ENCODE measurements around the gene OR2T8. TPM values are rescaled to one million over a fixed set of nuclear protein-coding genes. Genes with fewer than 3 reads are reported as not detected.

Gene OR2T8
- total and polyA plus RNA-seq, 10 of the 15 experiments (the other 5 are each of a cell fraction or from before 2014, with no cell fraction given) = not detected

DNA sequence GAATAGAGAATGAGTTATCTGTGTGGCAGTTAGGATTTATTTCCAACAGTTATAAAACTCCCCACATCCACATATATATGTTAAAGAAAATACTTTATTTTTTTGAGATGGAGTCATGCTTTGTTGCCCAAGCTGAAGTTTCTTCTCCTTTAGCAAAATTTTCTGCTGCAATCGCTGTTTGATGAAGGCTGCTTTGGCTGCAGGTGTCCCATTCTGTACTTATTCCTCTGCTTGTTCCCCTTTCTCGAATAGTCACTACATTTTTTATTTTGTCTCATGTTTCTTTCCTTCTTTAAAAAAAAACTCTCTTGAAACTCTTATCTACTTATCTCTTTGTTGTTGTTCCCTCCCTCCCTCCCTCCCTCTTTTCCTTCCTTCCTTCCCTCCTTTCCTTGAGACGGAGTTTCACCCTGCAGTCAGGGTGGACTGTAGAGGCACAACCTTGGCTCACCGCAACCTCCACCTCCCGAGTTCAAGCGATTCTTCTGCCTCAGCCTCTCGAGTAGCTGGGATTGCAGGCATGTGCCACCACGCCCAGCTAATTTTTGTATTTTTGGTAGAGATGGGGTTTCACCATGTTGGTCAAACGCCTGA, 14.0 kb upstream of the OR2T8 start:
- WGBS (ENCODE audit: insufficient coverage, insufficient replicate concordance, low lambda C conversion rate, missing lambda C conversion rate) = 7% methylated on average over 5 of the region's 9 CpGs
- Histone ChIP-seq H3K4me3 (no peak overlapping the region), H3K4me1 (ENCODE audit: control insufficient read depth, insufficient read depth, low read length) (no peaks in the 10 kb centered on the region), H3K27me3 (replicated peaks in 1 of 2; ENCODE audit: control insufficient read depth in 2 of 2, insufficient read depth in 2 of 2, low read length in 1 of 2) (no peaks in the 10 kb centered on the region), H2AFZ (ENCODE audit: control insufficient read depth, low read depth, low read length) (no peak overlapping the region), H3K9me3 (replicated peaks; ENCODE audit: control insufficient read depth, insufficient read depth, low read length) (no peaks in the 10 kb centered on the region), H3K36me3 (ENCODE audit: control insufficient read depth in 2 of 2, insufficient read depth in 2 of 2, low read length in 1 of 2) (no peaks in the 10 kb centered on the region), H4K20me1 (ENCODE audit: control insufficient read depth, insufficient read depth) (no peaks in the 10 kb centered on the region), H3K9ac (ENCODE audit: control insufficient read depth, insufficient read depth, low read length) (no peak overlapping the region), H3K79me2 (ENCODE audit: control insufficient read depth, insufficient read depth, low read length) (no peaks in the 10 kb centered on the region), H3K4me2 (ENCODE audit: control insufficient read depth, insufficient read depth) (no peak overlapping the region), H3K27ac (ENCODE audit: control insufficient read depth, insufficient read depth) (no peak overlapping the region)
- RAD21 ChIA-PET (ENCODE audit: unreplicated experiment) = no interaction called here
- in situ Hi-C loops (cut with MboI) (no loop called here), intact Hi-C loops (cut with micrococcal nuclease; ENCODE audit: unreplicated experiment) (no loop called here)
- no TSS peak for BruUV-seq (replicated peaks)
- CTCF ChIA-PET = interaction anchor here (1.0 kb wide), 1 partner anchor 38 kb away, joined by 3 read pairs; no protein-coding TSS in a partner anchor
- DNase-seq (ENCODE audit: low read depth, low spot score) (no peak), FAIRE-seq (no peak), ATAC-seq (no peak)
- SMC1A ChIA-PET (ENCODE audit: uncharacterized antibody, unreplicated experiment) = interaction anchor here (0.9 kb wide), 1 partner anchor 10 kb away, joined by 3 read pairs; no protein-coding TSS in a partner anchor
- POLR2A ChIA-PET = no interaction called here
- TF ChIP-seq, protein P1, sequence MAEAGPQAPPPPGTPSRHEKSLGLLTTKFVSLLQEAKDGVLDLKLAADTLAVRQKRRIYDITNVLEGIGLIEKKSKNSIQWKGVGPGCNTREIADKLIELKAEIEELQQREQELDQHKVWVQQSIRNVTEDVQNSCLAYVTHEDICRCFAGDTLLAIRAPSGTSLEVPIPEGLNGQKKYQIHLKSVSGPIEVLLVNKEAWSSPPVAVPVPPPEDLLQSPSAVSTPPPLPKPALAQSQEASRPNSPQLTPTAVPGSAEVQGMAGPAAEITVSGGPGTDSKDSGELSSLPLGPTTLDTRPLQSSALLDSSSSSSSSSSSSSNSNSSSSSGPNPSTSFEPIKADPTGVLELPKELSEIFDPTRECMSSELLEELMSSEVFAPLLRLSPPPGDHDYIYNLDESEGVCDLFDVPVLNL (IDR thresholded peaks at IDR 0.05; ENCODE audit: low read depth, low read length) = no peak
- TF ChIP-seq JUND (IDR thresholded peaks at IDR 0.05; ENCODE audit: low read depth, low read length) (no peak), ZNF274 (IDR thresholded peaks at IDR 0.05; ENCODE audit: insufficient read depth, insufficient read length) (no peak), KDM1A (IDR thresholded peaks at IDR 0.05; ENCODE audit: borderline replicate concordance) (no peak), NBN (IDR thresholded peaks at IDR 0.05) (no peak), SMC3 (IDR thresholded peaks at IDR 0.05; ENCODE audit: borderline replicate concordance, low read length) (no peak), FOXK2 (IDR thresholded peaks at IDR 0.05) (no peak), ZZZ3 (IDR thresholded peaks at IDR 0.05; ENCODE audit: control insufficient read depth, insufficient read length, low read depth) (no peak), EP300 (IDR thresholded peaks at IDR 0.05; ENCODE audit: borderline replicate concordance in 1 of 2, control insufficient read depth in 1 of 2, low read depth in 2 of 2, low read length in 2 of 2) (no peak), SMAD1 (IDR thresholded peaks at IDR 0.05; ENCODE audit: low read depth, partially characterized antibody) (no peak)
- TF ChIP-seq, protein P2, sequence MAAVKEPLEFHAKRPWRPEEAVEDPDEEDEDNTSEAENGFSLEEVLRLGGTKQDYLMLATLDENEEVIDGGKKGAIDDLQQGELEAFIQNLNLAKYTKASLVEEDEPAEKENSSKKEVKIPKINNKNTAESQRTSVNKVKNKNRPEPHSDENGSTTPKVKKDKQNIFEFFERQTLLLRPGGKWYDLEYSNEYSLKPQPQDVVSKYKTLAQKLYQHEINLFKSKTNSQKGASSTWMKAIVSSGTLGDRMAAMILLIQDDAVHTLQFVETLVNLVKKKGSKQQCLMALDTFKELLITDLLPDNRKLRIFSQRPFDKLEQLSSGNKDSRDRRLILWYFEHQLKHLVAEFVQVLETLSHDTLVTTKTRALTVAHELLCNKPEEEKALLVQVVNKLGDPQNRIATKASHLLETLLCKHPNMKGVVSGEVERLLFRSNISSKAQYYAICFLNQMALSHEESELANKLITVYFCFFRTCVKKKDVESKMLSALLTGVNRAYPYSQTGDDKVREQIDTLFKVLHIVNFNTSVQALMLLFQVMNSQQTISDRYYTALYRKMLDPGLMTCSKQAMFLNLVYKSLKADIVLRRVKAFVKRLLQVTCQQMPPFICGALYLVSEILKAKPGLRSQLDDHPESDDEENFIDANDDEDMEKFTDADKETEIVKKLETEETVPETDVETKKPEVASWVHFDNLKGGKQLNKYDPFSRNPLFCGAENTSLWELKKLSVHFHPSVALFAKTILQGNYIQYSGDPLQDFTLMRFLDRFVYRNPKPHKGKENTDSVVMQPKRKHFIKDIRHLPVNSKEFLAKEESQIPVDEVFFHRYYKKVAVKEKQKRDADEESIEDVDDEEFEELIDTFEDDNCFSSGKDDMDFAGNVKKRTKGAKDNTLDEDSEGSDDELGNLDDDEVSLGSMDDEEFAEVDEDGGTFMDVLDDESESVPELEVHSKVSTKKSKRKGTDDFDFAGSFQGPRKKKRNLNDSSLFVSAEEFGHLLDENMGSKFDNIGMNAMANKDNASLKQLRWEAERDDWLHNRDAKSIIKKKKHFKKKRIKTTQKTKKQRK (IDR thresholded peaks at IDR 0.05; ENCODE audit: low read depth, low read length) = no peak
- TF ChIP-seq, protein P3, sequence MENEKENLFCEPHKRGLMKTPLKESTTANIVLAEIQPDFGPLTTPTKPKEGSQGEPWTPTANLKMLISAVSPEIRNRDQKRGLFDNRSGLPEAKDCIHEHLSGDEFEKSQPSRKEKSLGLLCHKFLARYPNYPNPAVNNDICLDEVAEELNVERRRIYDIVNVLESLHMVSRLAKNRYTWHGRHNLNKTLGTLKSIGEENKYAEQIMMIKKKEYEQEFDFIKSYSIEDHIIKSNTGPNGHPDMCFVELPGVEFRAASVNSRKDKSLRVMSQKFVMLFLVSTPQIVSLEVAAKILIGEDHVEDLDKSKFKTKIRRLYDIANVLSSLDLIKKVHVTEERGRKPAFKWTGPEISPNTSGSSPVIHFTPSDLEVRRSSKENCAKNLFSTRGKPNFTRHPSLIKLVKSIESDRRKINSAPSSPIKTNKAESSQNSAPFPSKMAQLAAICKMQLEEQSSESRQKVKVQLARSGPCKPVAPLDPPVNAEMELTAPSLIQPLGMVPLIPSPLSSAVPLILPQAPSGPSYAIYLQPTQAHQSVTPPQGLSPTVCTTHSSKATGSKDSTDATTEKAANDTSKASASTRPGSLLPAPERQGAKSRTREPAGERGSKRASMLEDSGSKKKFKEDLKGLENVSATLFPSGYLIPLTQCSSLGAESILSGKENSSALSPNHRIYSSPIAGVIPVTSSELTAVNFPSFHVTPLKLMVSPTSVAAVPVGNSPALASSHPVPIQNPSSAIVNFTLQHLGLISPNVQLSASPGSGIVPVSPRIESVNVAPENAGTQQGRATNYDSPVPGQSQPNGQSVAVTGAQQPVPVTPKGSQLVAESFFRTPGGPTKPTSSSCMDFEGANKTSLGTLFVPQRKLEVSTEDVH (IDR thresholded peaks at IDR 0.05; ENCODE audit: low read depth, partially characterized antibody) = no peak
- TF ChIP-seq, protein P4, sequence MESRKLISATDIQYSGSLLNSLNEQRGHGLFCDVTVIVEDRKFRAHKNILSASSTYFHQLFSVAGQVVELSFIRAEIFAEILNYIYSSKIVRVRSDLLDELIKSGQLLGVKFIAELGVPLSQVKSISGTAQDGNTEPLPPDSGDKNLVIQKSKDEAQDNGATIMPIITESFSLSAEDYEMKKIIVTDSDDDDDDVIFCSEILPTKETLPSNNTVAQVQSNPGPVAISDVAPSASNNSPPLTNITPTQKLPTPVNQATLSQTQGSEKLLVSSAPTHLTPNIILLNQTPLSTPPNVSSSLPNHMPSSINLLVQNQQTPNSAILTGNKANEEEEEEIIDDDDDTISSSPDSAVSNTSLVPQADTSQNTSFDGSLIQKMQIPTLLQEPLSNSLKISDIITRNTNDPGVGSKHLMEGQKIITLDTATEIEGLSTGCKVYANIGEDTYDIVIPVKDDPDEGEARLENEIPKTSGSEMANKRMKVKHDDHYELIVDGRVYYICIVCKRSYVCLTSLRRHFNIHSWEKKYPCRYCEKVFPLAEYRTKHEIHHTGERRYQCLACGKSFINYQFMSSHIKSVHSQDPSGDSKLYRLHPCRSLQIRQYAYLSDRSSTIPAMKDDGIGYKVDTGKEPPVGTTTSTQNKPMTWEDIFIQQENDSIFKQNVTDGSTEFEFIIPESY (IDR thresholded peaks at IDR 0.05) = no peak
